HL-60 (cell line): Measurements from ENCODE around the gene TMEM250.

Experiments used
- DNase-seq, 2 experiments: peaks; one replicate each; pipeline ENCODE4 v3.0.0-alpha.2; 2010 to 2020; ENCODE audit warnings: low read depth in 1 of 2, low spot score in 1 of 2
- H3K27ac ChIP-seq: fragments of 250-450 bp; sonication (Bioruptor Pico); replicated peaks from 2 replicates; pipeline ENCODE4 v1.5.1; 2020; ENCODE audit warnings: mild to moderate bottlenecking, moderate library complexity
- H3K27me3 ChIP-seq: fragments of 250-450 bp; sonication (Bioruptor Pico); 2 replicates; pipeline ENCODE4 v1.5.1; 2021; ENCODE audit warnings: mild to moderate bottlenecking, moderate library complexity; ENCODE audit not compliant: insufficient read depth, poor library complexity, severe bottlenecking
- H3K4me3 ChIP-seq: replicated peaks from 2 replicates; pipeline ENCODE4 v1.5.1; 2011; ENCODE audit warnings: mild to moderate bottlenecking, control low read depth, low read length; ENCODE audit not compliant: insufficient read depth
- GABPA ChIP-seq: IDR thresholded peaks from 2 replicates; pipeline ENCODE4 v1.6.1; 2012; ENCODE audit warnings: low read depth
- POLR2AphosphoS5 ChIP-seq: IDR thresholded peaks from 2 replicates; pipeline ENCODE4 v1.6.1; 2012; ENCODE audit warnings: low read depth
- SPI1 ChIP-seq: IDR thresholded peaks from 2 replicates; pipeline ENCODE4 v1.6.1; 2012; ENCODE audit warnings: low read depth, mild to moderate bottlenecking, borderline replicate concordance
- TF ChIP-seq, protein P1 (sequence below): IDR thresholded peaks from 2 replicates; pipeline ENCODE4 v1.6.1; 2012; ENCODE audit warnings: low read depth; ENCODE audit not compliant: insufficient replicate concordance
- TF ChIP-seq, protein P2 (sequence below): IDR thresholded peaks from one replicate; pipeline ENCODE4 v1.5.1; 2011; ENCODE audit warnings: low read length, control low read depth, inconsistent platforms; ENCODE audit not compliant: insufficient read depth

TMEM250 gene

DNA sequence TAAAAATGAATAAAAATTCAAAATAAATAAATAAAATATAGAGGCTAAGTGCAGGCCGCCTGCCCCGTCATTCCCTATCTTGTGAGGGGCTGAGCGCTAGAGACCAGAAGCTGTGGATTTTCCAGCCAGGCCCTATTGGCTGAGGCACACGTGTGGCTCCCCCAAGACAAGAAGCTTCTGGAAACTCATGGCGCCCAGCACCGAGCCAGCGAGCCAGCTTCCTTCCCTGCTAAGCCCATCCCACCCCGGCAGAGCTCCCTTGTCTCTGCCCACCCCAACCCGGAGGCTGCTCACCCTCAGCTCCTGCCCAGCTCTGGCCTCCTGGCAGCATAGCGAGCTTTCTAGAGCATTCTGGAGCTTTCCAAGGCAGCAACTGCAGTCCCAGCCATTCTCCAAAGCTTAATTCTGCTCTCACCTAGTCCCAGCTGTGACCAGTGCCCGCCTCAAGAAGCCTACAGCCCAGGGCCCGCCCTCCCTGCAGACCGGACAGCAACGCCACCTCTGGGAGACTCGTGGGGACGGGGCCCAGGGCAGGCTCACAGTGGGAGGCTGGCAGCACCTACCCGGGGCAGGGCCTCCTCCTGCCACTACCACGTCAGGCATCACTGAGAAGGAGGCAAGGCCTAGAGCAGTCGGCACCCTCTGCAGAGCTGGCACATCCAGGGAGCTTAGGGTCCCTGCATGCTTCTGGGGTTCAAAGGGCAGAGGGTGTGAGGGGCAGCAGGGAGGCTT is 23.2 kb upstream of the TMEM250 start:
- H3K27me3 ChIP-seq: peaks cover 4% of the 10 kb centered on the region
- no peak for TF ChIP-seq POLR2AphosphoS5
- no peak for TF ChIP-seq SPI1
- TF ChIP-seq, protein P1, sequence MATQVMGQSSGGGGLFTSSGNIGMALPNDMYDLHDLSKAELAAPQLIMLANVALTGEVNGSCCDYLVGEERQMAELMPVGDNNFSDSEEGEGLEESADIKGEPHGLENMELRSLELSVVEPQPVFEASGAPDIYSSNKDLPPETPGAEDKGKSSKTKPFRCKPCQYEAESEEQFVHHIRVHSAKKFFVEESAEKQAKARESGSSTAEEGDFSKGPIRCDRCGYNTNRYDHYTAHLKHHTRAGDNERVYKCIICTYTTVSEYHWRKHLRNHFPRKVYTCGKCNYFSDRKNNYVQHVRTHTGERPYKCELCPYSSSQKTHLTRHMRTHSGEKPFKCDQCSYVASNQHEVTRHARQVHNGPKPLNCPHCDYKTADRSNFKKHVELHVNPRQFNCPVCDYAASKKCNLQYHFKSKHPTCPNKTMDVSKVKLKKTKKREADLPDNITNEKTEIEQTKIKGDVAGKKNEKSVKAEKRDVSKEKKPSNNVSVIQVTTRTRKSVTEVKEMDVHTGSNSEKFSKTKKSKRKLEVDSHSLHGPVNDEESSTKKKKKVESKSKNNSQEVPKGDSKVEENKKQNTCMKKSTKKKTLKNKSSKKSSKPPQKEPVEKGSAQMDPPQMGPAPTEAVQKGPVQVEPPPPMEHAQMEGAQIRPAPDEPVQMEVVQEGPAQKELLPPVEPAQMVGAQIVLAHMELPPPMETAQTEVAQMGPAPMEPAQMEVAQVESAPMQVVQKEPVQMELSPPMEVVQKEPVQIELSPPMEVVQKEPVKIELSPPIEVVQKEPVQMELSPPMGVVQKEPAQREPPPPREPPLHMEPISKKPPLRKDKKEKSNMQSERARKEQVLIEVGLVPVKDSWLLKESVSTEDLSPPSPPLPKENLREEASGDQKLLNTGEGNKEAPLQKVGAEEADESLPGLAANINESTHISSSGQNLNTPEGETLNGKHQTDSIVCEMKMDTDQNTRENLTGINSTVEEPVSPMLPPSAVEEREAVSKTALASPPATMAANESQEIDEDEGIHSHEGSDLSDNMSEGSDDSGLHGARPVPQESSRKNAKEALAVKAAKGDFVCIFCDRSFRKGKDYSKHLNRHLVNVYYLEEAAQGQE: no peak
- no peak for TF ChIP-seq GABPA
- TF ChIP-seq, protein P2, sequence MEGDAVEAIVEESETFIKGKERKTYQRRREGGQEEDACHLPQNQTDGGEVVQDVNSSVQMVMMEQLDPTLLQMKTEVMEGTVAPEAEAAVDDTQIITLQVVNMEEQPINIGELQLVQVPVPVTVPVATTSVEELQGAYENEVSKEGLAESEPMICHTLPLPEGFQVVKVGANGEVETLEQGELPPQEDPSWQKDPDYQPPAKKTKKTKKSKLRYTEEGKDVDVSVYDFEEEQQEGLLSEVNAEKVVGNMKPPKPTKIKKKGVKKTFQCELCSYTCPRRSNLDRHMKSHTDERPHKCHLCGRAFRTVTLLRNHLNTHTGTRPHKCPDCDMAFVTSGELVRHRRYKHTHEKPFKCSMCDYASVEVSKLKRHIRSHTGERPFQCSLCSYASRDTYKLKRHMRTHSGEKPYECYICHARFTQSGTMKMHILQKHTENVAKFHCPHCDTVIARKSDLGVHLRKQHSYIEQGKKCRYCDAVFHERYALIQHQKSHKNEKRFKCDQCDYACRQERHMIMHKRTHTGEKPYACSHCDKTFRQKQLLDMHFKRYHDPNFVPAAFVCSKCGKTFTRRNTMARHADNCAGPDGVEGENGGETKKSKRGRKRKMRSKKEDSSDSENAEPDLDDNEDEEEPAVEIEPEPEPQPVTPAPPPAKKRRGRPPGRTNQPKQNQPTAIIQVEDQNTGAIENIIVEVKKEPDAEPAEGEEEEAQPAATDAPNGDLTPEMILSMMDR: no peak

DNA sequence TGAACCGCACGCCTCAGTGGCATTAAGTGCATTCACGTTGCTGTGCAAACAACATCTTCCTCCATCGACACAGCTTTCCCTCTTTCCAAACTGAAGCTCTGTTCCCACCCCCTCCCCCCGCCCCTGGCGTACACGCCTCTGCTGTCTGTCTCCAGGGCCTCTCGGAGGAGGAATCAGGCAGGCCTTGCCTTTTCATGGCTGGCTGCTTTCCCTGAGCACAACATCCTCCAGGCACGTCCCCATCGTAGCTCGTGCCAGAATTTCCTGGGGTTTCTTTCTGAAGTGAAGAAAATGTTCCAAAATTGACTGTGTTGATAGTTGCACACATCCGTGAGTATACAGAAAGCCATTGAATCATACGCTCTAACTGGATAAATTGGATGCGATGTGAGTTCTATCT is 22.3 kb upstream of the TMEM250 start:
- H3K4me3 ChIP-seq: no peak overlapping the region
- TF ChIP-seq, protein P2: no peak
- TF ChIP-seq, protein P1: no peak
- TF ChIP-seq GABPA: no peak
- no peak for TF ChIP-seq SPI1
- no peak for TF ChIP-seq POLR2AphosphoS5
- no peak overlapping the region for H3K27ac ChIP-seq
- no peaks in the 10 kb centered on the region for H3K27me3 ChIP-seq
- no peak for DNase-seq

More for the DNA sequence above, 23.2 kb upstream of the TMEM250 start:
- DNase-seq: no peak
- no peak overlapping the region for H3K4me3 ChIP-seq
- no peak overlapping the region for H3K27ac ChIP-seq

DNA sequence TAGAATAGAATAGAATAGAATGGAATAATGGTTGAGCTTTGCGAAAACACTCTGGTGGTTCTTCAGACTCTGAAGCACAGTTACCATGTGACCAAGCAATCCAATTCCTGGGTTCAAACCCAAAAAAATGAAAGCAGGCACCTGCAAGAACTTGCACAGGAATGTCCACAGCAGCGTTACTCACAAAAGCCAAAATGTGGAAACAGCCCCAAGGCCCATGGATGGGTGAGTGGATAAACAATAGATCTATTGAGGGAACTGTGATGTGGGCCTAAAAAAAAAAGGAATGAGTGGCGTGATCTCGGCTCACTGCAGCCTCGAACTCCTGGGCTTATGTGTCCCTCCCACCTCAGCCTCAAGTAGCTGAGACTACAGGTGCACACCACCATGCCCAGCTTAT is 21.4 kb upstream of the TMEM250 start:
- DNase-seq: no peak
- Histone ChIP-seq H3K27me3 (peaks cover 3% of the 10 kb centered on the region), H3K4me3 (no peak overlapping the region), H3K27ac (no peak overlapping the region)
- TF ChIP-seq GABPA (no peak), POLR2AphosphoS5 (no peak), SPI1 (no peak)
- TF ChIP-seq, protein P2: no peak
- TF ChIP-seq, protein P1: no peak
